ENCODE results near the gene RTL3.

DNA sequence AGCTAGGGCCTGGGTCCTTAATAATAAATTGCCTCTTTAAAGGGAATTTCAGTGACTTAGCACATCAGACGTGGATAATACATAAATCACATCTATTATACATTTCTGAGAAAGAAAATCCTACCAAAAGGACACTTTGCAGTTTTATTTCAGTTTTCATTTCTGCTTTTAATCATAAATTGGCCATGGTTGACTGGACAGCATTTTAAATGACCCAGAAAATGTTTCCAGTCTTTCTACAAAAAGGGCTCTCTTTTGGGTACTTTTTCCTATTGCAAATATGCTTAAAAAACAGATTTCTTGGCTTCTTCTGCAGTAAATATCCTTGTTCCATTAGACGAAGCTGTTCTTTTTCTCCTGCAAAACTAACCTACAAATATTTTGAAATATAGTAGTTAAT lies 46.9 kb upstream of the RTL3 start:
- TF ChIP-seq, protein P1, sequence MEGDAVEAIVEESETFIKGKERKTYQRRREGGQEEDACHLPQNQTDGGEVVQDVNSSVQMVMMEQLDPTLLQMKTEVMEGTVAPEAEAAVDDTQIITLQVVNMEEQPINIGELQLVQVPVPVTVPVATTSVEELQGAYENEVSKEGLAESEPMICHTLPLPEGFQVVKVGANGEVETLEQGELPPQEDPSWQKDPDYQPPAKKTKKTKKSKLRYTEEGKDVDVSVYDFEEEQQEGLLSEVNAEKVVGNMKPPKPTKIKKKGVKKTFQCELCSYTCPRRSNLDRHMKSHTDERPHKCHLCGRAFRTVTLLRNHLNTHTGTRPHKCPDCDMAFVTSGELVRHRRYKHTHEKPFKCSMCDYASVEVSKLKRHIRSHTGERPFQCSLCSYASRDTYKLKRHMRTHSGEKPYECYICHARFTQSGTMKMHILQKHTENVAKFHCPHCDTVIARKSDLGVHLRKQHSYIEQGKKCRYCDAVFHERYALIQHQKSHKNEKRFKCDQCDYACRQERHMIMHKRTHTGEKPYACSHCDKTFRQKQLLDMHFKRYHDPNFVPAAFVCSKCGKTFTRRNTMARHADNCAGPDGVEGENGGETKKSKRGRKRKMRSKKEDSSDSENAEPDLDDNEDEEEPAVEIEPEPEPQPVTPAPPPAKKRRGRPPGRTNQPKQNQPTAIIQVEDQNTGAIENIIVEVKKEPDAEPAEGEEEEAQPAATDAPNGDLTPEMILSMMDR (IDR thresholded peaks at IDR 0.05), result no peak
- TF ChIP-seq POLR2AphosphoS5 (IDR thresholded peaks at IDR 0.05; ENCODE audit: insufficient read depth in 1 of 2, low read depth in 1 of 2), result no peak

Data from vagina (tissue), 2 donors.